ENCODE measurements around the gene IFT52. TPM values are rescaled to one million over a fixed set of nuclear protein-coding genes. Genes with fewer than 3 reads are reported as not detected.

IFT52 gene
- total and polyA plus RNA-seq, 2 of the 8 experiments (the other 6 are each of a cell fraction or from before 2014, with no cell fraction given) = 35.6 to 40.4 TPM

DNA sequence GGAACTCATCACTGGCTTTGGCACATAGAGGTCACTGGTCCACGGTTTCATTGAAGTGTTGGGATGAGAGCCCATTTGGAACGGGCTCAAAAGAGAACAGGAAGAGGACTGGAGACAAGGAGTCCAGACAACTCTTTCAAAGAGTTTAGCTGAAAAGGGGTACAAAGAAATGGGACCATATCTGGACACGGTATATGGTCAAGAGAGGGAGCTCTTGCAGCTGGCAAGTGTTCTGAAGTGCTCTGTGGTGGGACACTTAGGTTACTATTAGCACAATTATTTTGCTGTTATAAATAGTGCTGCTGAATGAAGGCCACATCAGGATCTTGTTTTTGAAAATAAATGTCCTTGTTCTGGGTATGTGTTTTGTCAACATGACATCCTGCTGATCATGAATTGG is 27.3 kb upstream of the IFT52 start (continued):
- TF ChIP-seq TEAD4 (IDR thresholded peaks at IDR 0.05; ENCODE audit: low read depth, low read length) (no peak), CBX5 (IDR thresholded peaks at IDR 0.05; ENCODE audit: low read depth, low read length) (no peak), RBBP5 (IDR thresholded peaks at IDR 0.05; ENCODE audit: borderline replicate concordance, low read depth, low read length) (no peak), TBP (IDR thresholded peaks at IDR 0.05; ENCODE audit: low read depth, low read length) (no peak)

Measured in H1 (cell line).